ENCODE results near the gene PCDHA13.
A peak's percentile ranks its signal among the peaks of the same experiment; 100 is the strongest.
"Not testable (repeated sequence)": the region's sequence is repeated elsewhere in the genome, so short reads cannot be mapped to it uniquely, and the experiment has no call there.

Gene PCDHA13

GRCh38 chr5:140870221-140871201 is 11.4 kb upstream of the PCDHA13 start:
- DNase-seq: no peak

GRCh38 chr5:140875085-140876065 is 6.5 kb upstream of the PCDHA13 start, which contains the start of gene PCDHA12:
PCDHA12 (plus strand) TSS chr5:140875308; CDS start chr5:140875473, 165 bp downstream.
- no peak for DNase-seq

- not testable (repeated sequence) for DNase-seq
Observed at GRCh38 chr5:140876541-140877261, 5.2 kb upstream of the PCDHA13 start.

- no peak for DNase-seq
Observed at GRCh38 chr5:140877262-140877581, 4.7 kb upstream of the PCDHA13 start.

GRCh38 chr5:140882591-140882899 is 621 bp downstream of the PCDHA13 start:
- no peak for DNase-seq

- no peak for DNase-seq
Observed at GRCh38 chr5:140883373-140883772, 1.4 kb downstream of the PCDHA13 start.

- no peak for DNase-seq
Observed at GRCh38 chr5:140883927-140884697, 2.2 kb downstream of the PCDHA13 start.

- no peak for DNase-seq
Observed at GRCh38 chr5:140916325-140916724, 34.4 kb downstream of the PCDHA13 start.

GRCh38 chr5:140923601-140924000 is 41.7 kb downstream of the PCDHA13 start:
- no peak for DNase-seq

- no peak for DNase-seq
Observed at GRCh38 chr5:140925806-140926442, 44.0 kb downstream of the PCDHA13 start, which contains the start of gene PCDHAC1. PCDHAC1 (plus strand) TSS chr5:140926299; CDS start chr5:140926893, 594 bp downstream.

- DNase-seq: peak; percentile 1
Observed at GRCh38 chr5:140926443-140927227, 44.7 kb downstream of the PCDHA13 start.

GRCh38 chr5:140927228-140927573 is 45.3 kb downstream of the PCDHA13 start:
- no peak for DNase-seq
